Uterus (tissue), 4 donors: ENCODE data around the gene BCOR. TPM values are rescaled to one million over a fixed set of nuclear protein-coding genes. Genes with fewer than 3 reads are reported as not detected.

ENCODE experiments used
- DNase-seq, 2 donors: peaks; one replicate each; pipeline ENCODE4 v3.0.0-alpha.2; 2019 to 2020
- H3K27ac ChIP-seq, 2 donors: fragments of 200-600 bp; sonication (generic); 1 replicate in 1 of 2; 2 replicates in 1 of 2; pipeline ENCODE4 v1.5.1; 2016 to 2018
- H3K27me3 ChIP-seq, 2 donors: fragments of 200-600 bp; sonication (generic); one replicate each; pipeline ENCODE4 v1.5.1; 2018 to 2019; ENCODE audit warnings: control low read depth in 1 of 2
- H3K36me3 ChIP-seq, 2 donors: fragments of 200-600 bp; sonication (generic); one replicate each; pipeline ENCODE4 v1.5.1; 2019; ENCODE audit warnings: control low read depth in 1 of 2
- H3K4me1 ChIP-seq, 2 donors: fragments of 200-600 bp; sonication (generic); one replicate each; pipeline ENCODE4 v1.5.1; 2018 to 2019; ENCODE audit warnings: control low read depth in 1 of 2
- H3K4me3 ChIP-seq, 2 donors: fragments of 200-600 bp; sonication (generic); 1 replicate in 1 of 2; 2 replicates in 1 of 2; pipeline ENCODE4 v1.5.1; 2018 to 2019; ENCODE audit warnings: mild to moderate bottlenecking in 1 of 2
- H3K9me3 ChIP-seq, 2 donors: fragments of 200-600 bp; sonication (generic); one replicate each; pipeline ENCODE4 v1.5.1; 2019; ENCODE audit warnings: control low read depth in 1 of 2
- CTCF ChIP-seq, 4 experiments: fragments of 200-600 bp in 2 of 4; fragments of 450-650 bp in 2 of 4; sonication (generic) in 2 of 4; IDR thresholded peaks; one replicate each; pipeline ENCODE4 v1.5.1; 2016 to 2019; ENCODE audit warnings: antibody characterized with exemption in 4 of 4, mild to moderate bottlenecking in 2 of 4, moderate library complexity in 1 of 4
- POLR2A ChIP-seq, 2 donors: fragments of 450-650 bp; IDR thresholded peaks; one replicate each; pipeline ENCODE4 v1.6.1; 2016; ENCODE audit warnings: antibody characterized with exemption in 2 of 2, mild to moderate bottlenecking in 1 of 2, moderate library complexity in 1 of 2
- intact Hi-C: fragments of 100-400 bp; cut with DNase I; formaldehyde crosslinking; loops from one replicate; pipeline ENCODE4 v1.15.1; 2023; ENCODE audit warnings: low total_unique reads
- total RNA-seq, 4 donors: library from RNA; depleted of rRNA in 3 of 4; stranded (reverse); fragments of >200 nt in 3 of 4; gene quantifications; one replicate each; pipeline versions ENCODE4 v1.1.0 to v1.2.4, GENCODE V29; 2014 to 2023
- donor health status: DM: yes; HTN: yes; CAD: no.

Gene BCOR
- total RNA-seq, 4 donors from 2014 or later: 10.0 to 42.4 (median 26.4) TPM

GRCh38 chrX:40003428-40004245 lies 94.1 kb downstream of the BCOR start:
- no peak for DNase-seq
- TF ChIP-seq CTCF (IDR thresholded peaks at IDR 0.05) (no peak), POLR2A (IDR thresholded peaks at IDR 0.05) (no peak)
- H3K4me3 ChIP-seq: no peak overlapping the region
- intact Hi-C loops: no loop called here
- peak overlapping the region in 1 of 2 donors; percentile 39 for H3K27ac ChIP-seq
- H3K27me3 ChIP-seq: no peaks in the 10 kb centered on the region
- no peaks in the 10 kb centered on the region for H3K9me3 ChIP-seq
- H3K36me3 ChIP-seq: no peaks in the 10 kb centered on the region
- peaks cover 0 to 3% of the 10 kb centered on the region in 2 donors for H3K4me1 ChIP-seq

GRCh38 chrX:40003071-40003427 lies 94.7 kb downstream of the BCOR start:
- TF ChIP-seq POLR2A (IDR thresholded peaks at IDR 0.05): no peak
- TF ChIP-seq CTCF (IDR thresholded peaks at IDR 0.05): no peak
- no peak for DNase-seq
- intact Hi-C loops: no loop called here
- H3K4me3 ChIP-seq: no peak overlapping the region
- no peaks in the 10 kb centered on the region for H3K36me3 ChIP-seq
- no peaks in the 10 kb centered on the region for H3K27me3 ChIP-seq
- H3K9me3 ChIP-seq: no peaks in the 10 kb centered on the region
- peaks cover 0 to 3% of the 10 kb centered on the region in 2 donors for H3K4me1 ChIP-seq
- H3K27ac ChIP-seq: peak overlapping the region in 1 of 2 donors; percentile 39
